CD4-positive, alpha-beta T cell treated with Interleukin-6 at 100 ng/mL for 8 hours (primary cell): ENCODE results near the gene HOXB9.

Experiments
- DNase-seq: peaks from one replicate; pipeline ENCODE4 v3.0.0-alpha.2; 2020; ENCODE audit warnings: mixed read lengths, low spot score

HOXB9 gene

DNA sequence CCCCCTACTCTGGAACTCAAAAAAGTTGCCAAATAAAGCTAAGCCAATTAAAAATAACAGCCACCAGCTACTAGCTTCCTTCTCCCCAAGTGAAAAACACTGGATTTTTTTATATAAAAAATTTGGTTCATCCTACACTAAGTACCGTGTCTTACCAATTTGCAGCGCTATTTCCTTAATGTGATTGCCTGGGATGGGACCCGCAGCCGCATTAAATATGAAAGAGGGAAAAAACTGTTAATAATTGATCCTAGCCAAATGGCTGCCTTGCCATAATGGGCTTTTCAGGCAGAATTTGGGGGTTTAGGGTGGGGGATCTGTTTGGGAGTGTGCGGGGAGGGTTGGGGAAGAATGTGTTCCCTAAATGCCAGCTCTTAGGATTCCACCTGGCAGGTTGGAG, 2.0 kb downstream of the HOXB9 start:
- DNase-seq: no peak

GRCh38 chr17:48623583-48623982, 2.6 kb downstream of the HOXB9 start:
- no peak for DNase-seq

- DNase-seq: no peak
Observed at GRCh38 chr17:48622857-48623256, 3.3 kb downstream of the HOXB9 start.

GRCh38 chr17:48621410-48622392, 4.5 kb downstream of the HOXB9 start:
- no peak for DNase-seq

DNA sequence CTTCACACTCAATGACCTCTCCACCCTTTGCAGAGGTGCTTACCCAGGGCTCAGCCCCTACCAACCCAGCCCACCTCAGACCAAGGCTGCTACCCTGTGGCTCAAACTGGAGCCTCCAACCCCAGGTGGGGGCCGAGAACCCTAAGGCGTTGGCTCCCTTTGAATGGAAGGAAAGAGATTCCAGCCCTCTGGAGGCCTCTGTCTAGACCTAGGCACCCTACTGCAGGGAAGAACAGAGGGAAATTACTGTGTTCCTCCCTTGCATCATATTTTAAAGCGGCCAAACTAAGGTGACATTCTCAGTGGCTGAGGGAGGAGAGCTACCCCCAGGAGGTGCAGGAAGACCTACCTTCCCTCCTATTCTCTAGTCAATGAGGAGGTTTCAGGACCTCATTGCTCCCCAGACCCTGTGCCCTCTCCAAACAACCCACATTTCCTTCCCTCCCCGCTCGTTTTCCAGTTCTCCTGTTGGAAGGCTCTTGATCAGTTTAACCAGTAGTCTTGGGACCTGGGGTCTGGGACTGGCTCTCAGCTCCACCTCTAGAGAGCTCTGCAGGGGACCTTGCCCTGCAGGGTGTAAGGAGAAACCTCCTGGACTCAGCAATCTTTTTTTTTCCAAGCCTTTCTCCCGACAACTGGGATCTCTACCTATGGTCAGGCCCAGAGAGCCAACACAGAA, 5.6 kb downstream of the HOXB9 start:
- DNase-seq: no peak

DNA sequence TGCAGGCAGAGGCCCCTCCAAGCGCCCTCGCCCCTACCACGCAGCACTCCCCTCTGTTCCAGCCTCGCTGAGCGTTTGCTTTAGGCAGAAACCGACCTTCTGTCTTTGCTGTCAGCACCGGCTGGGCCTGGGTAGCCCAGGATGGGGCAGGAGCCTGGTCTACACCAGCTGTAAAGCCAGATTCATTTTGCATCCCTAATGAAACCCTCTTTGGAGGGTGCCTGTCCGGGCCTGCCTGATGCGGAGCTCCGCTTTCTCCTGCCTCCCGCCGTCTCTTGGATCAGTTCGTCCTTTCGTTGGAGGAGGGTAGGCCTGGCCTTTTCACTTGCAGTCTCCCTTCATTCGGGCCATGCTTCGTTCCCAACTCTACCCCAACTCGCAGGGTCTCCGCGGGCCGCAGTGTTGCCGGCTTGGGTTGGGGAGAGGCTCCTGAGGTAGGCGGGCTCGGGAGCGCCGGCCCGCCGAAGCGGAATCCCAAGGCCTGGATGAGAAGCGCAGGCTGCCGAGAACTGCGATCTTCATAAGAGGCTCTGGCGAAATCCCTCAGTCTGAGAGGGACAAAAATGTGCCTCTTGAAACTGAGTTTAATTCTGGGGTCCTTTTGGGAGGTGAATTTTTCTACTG, 6.2 kb downstream of the HOXB9 start:
- no peak for DNase-seq

GRCh38 chr17:48618256-48618896, 7.8 kb downstream of the HOXB9 start:
- DNase-seq: peak; percentile 78

DNA sequence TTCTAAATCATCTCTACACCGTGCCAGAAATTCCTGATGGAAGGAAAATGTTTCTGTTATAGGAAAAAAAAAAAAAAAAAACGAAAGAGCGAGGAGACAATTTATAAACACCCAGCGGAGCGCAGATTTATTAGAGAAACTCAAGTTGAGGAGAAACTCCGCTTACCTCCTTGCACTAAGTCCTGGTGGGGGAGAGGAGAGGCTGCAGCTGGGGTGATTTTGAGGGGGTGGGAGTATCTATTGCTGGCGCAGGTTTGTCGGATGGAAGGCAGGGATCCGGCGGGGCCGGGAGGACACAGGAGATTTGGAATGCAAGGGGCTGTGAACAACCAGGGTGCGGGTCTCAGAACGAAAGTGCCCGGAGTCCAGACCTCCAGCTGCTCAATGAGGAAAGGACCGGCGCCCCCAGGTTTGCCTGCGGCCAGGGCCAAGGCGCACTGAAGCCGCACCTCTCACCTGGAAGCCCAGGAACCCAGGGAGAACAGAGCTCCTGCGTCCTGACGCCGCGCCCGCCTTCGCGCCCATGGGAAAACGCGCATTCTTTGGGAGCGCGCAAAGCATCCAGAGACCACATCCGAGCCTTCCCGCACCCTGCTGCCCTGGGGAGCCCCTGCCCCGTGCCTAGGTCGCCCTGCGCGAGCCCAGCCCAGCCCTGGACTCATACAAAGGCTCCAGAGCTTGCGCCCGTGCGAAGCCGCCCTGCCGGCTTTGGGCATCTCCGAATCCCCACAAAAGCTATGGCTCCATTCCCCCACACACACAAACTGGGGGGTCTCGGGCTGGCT, 8.5 kb downstream of the HOXB9 start:
- DNase-seq: no peak

DNA sequence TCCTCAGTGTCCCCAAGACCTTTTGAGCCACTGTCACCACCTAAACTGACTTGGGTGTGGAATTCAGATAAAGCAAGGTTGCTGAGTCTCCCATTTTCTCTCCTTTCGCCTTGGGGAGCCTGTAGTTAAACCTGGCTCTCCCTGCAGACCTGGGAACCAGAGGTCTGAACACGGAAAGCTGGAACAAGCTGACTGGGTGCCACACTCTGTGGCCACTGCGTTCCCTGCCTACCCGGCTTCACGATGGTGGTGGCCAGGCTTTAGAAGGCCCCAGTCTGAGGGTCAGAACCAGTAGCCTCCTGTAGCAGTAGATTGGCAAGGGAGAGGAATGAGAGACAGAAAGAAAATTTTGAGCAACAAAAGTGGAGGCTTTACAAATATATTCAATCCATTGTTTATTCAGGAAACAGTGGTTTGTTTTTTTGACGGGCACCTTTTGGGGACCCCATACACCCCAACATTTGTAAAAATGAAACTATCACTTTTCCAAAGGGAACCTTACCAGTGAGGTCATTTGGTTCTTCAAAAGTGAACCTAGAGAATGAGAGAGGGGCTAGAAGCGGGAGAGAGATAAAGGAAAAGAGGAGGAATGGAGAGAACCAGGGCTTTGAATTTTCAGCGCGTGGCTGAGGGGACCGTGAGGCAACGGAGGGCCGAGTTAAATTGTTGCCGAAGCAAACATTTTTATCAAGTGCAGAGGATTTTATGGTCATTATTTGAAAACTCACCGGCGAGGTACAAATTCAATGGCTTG, 9.3 kb downstream of the HOXB9 start:
- DNase-seq: no peak

- no peak for DNase-seq
Observed at GRCh38 chr17:48615963-48616716, 10.0 kb downstream of the HOXB9 start.

DNA sequence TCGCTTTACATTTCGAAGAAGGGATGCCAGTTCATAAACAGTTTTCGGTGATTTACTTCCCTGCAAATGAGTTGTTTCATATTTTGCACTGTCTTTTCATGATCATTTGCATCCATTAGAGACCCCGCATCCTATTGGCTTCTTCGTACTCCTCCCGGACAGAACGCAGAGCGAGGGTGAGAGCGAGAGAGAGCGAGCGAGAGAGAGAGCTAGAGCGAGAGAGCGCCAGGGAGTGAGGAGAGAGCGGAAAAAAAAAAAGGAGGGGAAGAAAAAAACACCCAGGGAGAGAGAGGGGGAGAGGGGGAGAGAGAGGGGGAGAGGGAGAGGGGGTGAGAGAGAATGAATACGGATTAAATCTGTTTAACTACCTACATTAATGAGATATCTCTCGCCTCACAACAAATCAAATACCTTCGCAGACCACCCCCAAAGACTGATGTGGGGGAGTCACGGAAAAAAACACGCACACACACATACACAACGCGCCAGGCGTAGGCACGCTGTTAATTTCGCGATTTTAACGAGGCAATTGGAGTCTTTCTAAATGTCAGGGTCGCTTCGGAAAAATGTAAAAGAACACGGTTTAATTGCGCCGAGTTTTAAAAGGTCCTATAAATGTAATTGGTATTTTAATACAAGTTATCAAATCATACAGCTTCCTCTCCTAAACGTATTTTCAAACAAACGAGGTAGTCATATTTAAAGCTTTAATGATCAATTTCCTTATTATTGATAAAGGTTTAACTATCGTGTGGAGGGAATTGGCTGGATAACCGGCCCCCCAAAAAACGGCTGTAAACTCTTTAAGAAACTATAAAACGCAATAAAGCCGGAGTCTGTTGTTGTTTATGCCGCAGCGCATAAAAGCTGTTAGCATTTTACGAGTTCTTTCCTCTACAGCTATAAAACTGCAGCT, 10.9 kb downstream of the HOXB9 start, which contains the start of gene HOXB8:
Gene HOXB8, minus strand, starts transcription at position 246 of the 916 bp plus-strand sequence. CDS start 588 bp downstream, outside the sequence.
- DNase-seq: no peak

GRCh38 chr17:48613862-48614694, 12.1 kb downstream of the HOXB9 start:
- no peak for DNase-seq

DNA sequence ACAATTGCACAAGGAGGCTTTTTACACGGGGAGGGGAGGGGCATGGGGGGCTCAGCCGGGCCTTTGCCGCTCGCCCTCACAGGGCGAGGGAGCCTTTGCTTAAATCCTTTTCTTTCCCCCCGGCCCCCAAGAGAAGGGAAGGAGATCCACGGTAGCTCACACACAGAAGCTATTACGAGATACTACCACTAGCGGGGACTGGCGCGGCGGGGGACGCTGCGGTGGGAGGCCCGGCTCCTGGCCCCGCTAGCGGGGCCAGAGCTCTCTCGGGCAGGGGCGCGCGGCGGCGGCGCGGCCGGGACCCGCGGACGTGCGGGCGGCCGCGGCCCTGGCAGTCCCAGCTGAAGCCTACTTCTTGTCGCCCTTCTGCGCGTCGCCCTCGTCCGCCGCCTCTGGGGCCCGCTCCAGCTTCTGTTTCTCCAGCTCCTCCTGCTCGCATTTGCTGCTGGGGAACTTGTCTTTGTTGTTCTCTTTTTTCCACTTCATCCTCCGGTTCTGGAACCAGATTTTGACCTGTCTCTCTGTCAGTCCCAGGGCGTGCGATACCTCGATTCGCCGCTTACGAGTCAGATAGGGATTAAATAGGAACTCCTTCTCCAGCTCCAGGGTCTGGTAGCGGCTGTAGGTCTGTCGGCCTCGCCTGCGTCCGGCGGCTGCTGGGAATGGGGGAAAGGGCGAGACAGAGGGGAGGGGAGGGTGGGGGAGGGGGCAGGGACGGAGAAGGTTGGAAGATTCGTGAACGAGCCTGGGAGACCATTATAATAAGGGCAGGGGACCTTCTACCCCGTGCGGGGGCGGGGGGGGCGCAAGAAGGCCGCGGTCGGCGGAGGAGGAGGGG, 13.1 kb downstream of the HOXB9 start:
- peak; percentile 38 for DNase-seq

DNA sequence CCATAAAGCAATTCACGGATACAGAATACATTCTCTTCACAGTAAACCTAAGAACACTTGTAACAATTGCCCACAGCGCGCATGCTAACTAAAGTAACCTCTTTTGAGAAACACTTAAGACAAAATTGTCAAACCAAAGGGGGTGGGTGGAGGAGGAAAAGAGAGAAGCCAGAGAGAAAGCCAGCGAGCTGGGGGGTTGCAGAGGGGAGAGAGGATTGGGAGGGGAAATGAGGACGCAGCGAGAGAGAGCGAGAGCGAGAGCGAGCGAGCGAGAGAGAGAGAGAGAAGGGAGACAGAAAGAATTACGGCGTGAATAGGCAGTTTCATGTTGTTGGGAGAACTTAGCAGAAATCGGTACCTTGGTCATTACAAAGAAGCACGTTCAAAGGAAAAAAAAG, 13.7 kb downstream of the HOXB9 start:
- DNase-seq: no peak

DNA sequence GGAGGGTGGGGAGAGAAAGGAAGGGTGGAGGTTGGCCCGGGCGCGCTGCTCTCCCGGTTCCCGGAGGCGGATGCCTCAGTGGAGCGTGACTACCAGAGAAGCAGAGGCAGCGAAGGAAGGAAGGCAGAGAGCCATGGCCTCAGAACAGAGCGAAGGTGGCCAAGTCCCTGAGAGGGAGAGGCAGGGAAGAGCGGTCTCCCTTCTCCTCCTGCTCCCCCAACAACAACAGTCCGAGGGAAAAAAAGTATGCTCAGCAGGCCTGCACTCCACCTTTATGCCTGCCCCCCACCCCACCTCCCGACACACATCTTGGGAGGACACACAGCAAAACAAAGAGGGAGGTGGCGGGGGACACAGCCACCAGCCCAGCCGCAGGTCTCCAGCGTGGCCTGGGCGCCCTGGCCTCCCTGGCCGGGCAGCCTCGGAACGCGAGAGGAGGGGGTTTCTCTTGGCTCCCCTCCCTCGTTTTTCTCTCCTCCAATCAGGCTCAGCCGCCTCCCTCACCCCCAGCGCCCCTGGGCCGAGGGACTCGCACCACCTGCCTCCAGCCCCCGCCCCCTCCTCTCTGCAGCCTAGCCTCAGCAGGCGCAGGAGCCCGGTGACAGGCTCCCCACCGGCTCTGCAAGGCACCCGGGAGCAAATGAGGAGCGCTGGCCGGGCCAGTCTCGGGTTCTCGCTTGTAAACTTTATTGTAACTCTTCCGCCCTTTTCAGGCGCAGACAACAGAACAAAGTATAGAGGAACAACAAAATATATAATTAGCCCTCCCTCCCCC, 14.3 kb downstream of the HOXB9 start:
- DNase-seq: no peak

- no peak for DNase-seq
Observed at GRCh38 chr17:48611213-48611612, 14.9 kb downstream of the HOXB9 start.
